Endothelial cell of coronary artery (primary cell): ENCODE measurements around the gene RAPGEFL1. TPM values are rescaled to one million over a fixed set of nuclear protein-coding genes. Genes with fewer than 3 reads are reported as not detected.

ENCODE experiments used
- total RNA-seq: library from RNA; depleted of rRNA; stranded (reverse); fragments of >200 nt; gene quantifications from 2 replicates; pipeline ENCODE4 v1.2.3, GENCODE V29; 2014

Gene RAPGEFL1
- 0.99 and 1.3 TPM in 2 replicates for total RNA-seq

DNA sequence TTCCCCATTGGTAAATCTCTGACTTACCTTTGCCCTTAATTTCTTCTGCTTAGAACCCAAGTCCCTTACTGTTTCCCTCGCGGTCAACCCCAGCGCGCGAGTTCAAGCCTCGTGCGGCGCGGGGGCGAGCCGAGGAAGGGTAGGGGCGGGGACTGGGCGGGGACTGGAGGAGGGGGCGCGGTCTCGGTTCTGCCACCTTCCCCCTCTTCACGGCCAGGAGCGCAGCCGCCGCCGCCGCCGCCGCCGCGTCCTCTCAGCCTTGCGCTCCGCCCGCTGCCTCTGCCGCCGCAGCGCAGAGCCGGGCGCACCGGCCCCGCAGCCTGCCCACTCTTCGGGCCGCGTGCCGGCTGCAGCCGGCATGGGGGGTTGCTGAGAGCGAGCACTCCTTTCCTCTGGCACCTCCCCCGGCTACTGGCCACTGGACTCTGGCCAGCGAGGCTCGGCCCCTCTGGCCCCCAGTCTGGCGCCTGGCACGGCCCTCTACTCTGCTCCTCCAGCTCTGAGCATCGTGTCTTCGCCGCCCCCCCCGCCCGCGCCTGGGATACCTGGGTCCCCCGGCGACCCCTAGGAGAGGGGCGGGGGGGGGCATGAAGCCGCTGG lies at the start of gene RAPGEFL1:
Gene RAPGEFL1 (plus strand): TSS at position 196 of the 600 bp plus-strand sequence. CDS start 392 bp downstream, at position 588.

DNA sequence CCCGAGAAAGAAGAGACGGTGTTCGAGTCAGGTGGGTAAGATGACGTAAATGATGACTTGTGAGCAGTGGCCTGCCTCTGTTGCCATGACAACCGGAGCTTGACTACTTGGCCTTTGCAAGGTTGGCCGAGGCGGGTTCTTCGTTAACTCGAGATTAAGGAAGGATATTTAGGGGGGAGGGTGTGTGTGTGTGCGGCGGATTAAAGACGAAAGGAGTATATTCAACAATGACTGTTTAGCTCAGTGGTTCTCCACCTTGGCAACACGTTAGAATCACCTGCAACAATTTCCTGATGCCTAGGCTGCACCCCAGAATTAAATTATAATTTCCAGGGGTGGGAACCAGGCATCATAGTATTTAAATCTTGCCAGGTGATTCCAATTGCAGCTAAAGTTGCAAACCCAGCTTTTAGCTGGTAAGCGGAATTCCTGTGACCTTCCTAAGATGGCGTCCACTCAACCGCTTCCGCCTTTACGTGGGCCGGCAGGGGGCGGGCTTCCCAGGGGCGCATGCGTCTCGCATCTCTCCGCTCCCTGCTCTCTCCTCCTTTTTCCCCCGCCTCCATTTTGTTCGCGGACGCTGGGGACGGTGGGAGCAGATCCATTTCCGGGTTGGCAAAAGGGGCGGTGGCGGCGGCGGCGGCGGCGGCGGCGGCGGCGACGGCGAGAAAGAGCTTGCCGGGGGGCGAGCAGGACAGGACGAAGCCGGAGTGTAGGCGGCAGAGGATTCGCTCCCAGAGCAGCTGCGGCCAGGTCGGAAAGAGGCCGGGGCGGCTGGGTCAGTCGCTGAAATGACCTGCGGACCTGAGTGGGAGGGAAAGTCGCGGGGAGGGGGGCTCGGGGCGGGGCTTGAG lies 41.7 kb downstream of the RAPGEFL1 start, which contains the start of gene WIPF2:
Gene WIPF2 (plus strand): TSS at position 565 of the 854 bp plus-strand sequence. CDS start 37,156 bp downstream, outside the sequence.

Other genes starting within 250 kb of the RAPGEFL1 start
- 22.4 and 35.8 TPM in 2 replicates for gene ORMDL3, start 249.9 kb upstream of the RAPGEFL1 start, total RNA-seq
- not detected in 2 replicates for gene LRRC3C, start 249.7 kb upstream of the RAPGEFL1 start, total RNA-seq
- not detected in 2 replicates for gene GSDMA, start 214.5 kb upstream of the RAPGEFL1 start, total RNA-seq
- 90.3 and 118 TPM in 2 replicates for gene PSMD3, start 196.7 kb upstream of the RAPGEFL1 start, total RNA-seq
- gene CSF3, start 162.0 kb upstream of the RAPGEFL1 start, total RNA-seq, result 0.47 and 1.5 TPM in 2 replicates
- 37.1 and 41.1 TPM in 2 replicates for gene MED24, start 123.1 kb upstream of the RAPGEFL1 start, total RNA-seq
- 13.2 and 20.2 TPM in 2 replicates for gene THRA, start 114.5 kb upstream of the RAPGEFL1 start, total RNA-seq
- gene NR1D1, start 76.9 kb upstream of the RAPGEFL1 start, total RNA-seq, result 0.54 and 0.75 TPM in 2 replicates
- 33.3 and 40.9 TPM in 2 replicates for gene MSL1, start 55.5 kb upstream of the RAPGEFL1 start, total RNA-seq
- 22.2 and 28.4 TPM in 2 replicates for gene CASC3, start 36.9 kb upstream of the RAPGEFL1 start, total RNA-seq
- 5.7 and 7.8 TPM in 2 replicates for gene WIPF2, start 41.8 kb downstream of the RAPGEFL1 start, total RNA-seq
- gene CDC6, start 110.4 kb downstream of the RAPGEFL1 start, total RNA-seq, result 8.6 and 19.4 TPM in 2 replicates
- gene RARA, start 131.7 kb downstream of the RAPGEFL1 start, total RNA-seq, result 7.6 and 11.5 TPM in 2 replicates
- gene GJD3, start 187.3 kb downstream of the RAPGEFL1 start, total RNA-seq, result 0.18 TPM in 1 of 2 replicates, not detected in the other
- 33.9 and 74.6 TPM in 2 replicates for gene TOP2A, start 240.4 kb downstream of the RAPGEFL1 start, total RNA-seq